BJ (cell line): ENCODE measurements around the gene TMEM33. TPM values are rescaled to one million over a fixed set of nuclear protein-coding genes. Genes with fewer than 3 reads are reported as not detected.

Source experiments
- CTCF ChIA-PET: fragments of 350-600 bp; formaldehyde crosslinking; extraction: SDS; loops from one replicate; lab custom pipeline; 2021; ENCODE audit warnings: antibody characterized with exemption, inconsistent platforms; lab: Yijun Ruan, JAX
- POLR2A ChIA-PET: fragments of 300-600 bp; sonication (Branson Sonifier 250); formaldehyde crosslinking; extraction: SDS; loops from one replicate; lab custom pipeline; 2021; ENCODE audit warnings: antibody characterized with exemption; lab: Charles Lee
- DNase-seq: peaks from one replicate; pipeline ENCODE4 v3.0.0-alpha.2; 2011; ENCODE audit warnings: low read depth
- H3K27me3 ChIP-seq: 2 replicates; pipeline ENCODE4 v1.6.0; 2011; ENCODE audit warnings: low read length; ENCODE audit not compliant: control insufficient read depth, insufficient read depth
- H3K36me3 ChIP-seq: 2 replicates; pipeline ENCODE4 v1.5.1; 2011; ENCODE audit warnings: low read length; ENCODE audit not compliant: control insufficient read depth, insufficient read depth
- H3K4me3 ChIP-seq: 2 replicates; pipeline ENCODE4 v1.5.1; 2011; ENCODE audit warnings: low read depth, mild to moderate bottlenecking, control low read depth, low read length
- polyA plus RNA-seq: library from polyadenylated mRNA; depleted of rRNA; stranded (reverse); fragments of >200 nt; gene quantifications from 2 replicates; pipeline ENCODE4 v1.2.3, GENCODE V29; 2011
- TF ChIP-seq, protein P1 (sequence below): IDR thresholded peaks from 2 replicates; pipeline ENCODE4 v1.5.1; 2011; ENCODE audit warnings: low read depth, mild to moderate bottlenecking, control low read depth, inconsistent platforms, low read length, moderate library complexity; ENCODE audit not compliant: insufficient read depth

TMEM33 gene
- polyA plus RNA-seq, 1 experiment, result 39.3 TPM

- DNase-seq, result no peak
Measured at GRCh38 chr4:41975341-41975740, 40.1 kb downstream of the TMEM33 start.

GRCh38 chr4:41976775-41977516, 41.7 kb downstream of the TMEM33 start:
- DNase-seq, result no peak
- ChIA-PET CTCF (interaction anchor here (0.6 to 1.3 kb wide), 4 partner anchors 10 to 285 kb away, joined by 3 to 4 read pairs (median 4); no protein-coding TSS in a partner anchor), POLR2A (no interaction called here)
- TF ChIP-seq, protein P1, sequence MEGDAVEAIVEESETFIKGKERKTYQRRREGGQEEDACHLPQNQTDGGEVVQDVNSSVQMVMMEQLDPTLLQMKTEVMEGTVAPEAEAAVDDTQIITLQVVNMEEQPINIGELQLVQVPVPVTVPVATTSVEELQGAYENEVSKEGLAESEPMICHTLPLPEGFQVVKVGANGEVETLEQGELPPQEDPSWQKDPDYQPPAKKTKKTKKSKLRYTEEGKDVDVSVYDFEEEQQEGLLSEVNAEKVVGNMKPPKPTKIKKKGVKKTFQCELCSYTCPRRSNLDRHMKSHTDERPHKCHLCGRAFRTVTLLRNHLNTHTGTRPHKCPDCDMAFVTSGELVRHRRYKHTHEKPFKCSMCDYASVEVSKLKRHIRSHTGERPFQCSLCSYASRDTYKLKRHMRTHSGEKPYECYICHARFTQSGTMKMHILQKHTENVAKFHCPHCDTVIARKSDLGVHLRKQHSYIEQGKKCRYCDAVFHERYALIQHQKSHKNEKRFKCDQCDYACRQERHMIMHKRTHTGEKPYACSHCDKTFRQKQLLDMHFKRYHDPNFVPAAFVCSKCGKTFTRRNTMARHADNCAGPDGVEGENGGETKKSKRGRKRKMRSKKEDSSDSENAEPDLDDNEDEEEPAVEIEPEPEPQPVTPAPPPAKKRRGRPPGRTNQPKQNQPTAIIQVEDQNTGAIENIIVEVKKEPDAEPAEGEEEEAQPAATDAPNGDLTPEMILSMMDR, result no peak
- no peaks in the 10 kb centered on the region for H3K27me3 ChIP-seq
- H3K36me3 ChIP-seq, result no peaks in the 10 kb centered on the region
- H3K4me3 ChIP-seq, result no peak overlapping the region

More at GRCh38 chr4:41975341-41975740, 40.1 kb downstream of the TMEM33 start:
- no peak overlapping the region for H3K4me3 ChIP-seq
- ChIA-PET CTCF (interaction anchor here (1.3 to 1.9 kb wide), 2 partner anchors 8 to 12 kb away, joined by 4 to 6 read pairs; no protein-coding TSS in a partner anchor), POLR2A (no interaction called here)
- H3K36me3 ChIP-seq, result no peaks in the 10 kb centered on the region
- TF ChIP-seq, protein P1, result no peak
- H3K27me3 ChIP-seq, result no peaks in the 10 kb centered on the region

GRCh38 chr4:41977709-41978108, 42.5 kb downstream of the TMEM33 start:
- TF ChIP-seq, protein P1, result no peak
- H3K27me3 ChIP-seq, result no peaks in the 10 kb centered on the region
- ChIA-PET CTCF (no interaction called here), POLR2A (no interaction called here)
- no peaks in the 10 kb centered on the region for H3K36me3 ChIP-seq
- no peak for DNase-seq
- H3K4me3 ChIP-seq, result no peak overlapping the region

DNA sequence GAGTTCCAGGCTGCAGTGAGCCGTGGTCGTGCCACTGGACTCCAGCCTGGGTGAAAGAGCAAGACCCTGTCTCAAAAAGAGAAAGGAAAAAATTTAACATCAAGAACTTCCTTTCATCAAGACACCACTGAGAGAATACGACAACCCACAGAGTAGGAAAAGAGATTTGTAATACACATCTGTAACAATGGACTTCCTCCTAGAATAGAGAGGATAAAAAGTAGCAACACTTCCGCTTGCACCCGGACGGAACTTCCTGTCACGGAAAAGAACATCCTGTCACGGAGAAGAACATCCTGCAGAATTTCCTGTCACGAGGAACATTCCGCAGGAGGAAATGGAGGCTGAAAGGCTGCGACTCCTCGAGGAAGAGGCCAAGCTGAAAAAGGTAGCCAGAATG, 46.2 kb downstream of the TMEM33 start, which contains the start of gene DCAF4L1:
Gene DCAF4L1, plus strand, starts transcription at position 301 of the 400 bp plus-strand sequence. Its CDS starts 37 bp downstream, at position 338.
- ChIA-PET POLR2A (no interaction called here), CTCF (no interaction called here)
- TF ChIP-seq, protein P1, result no peak
- no peaks in the 10 kb centered on the region for H3K36me3 ChIP-seq
- no peak for DNase-seq
- H3K4me3 ChIP-seq, result no peak within 1 kb of the TSS
- no peaks in the 10 kb centered on the region for H3K27me3 ChIP-seq

- ChIA-PET CTCF (no interaction called here), POLR2A (no interaction called here)
- TF ChIP-seq, protein P1, result no peak
- H3K4me3 ChIP-seq, result no peak overlapping the region
- no peaks in the 10 kb centered on the region for H3K27me3 ChIP-seq
- H3K36me3 ChIP-seq, result no peaks in the 10 kb centered on the region
- DNase-seq, result no peak
Measured at GRCh38 chr4:41982716-41983115, 47.5 kb downstream of the TMEM33 start.
